Progenitor cell of endocrine pancreas (in vitro differentiated cells): ENCODE results near the gene ZMYND8. TPM values are rescaled to one million over a fixed set of nuclear protein-coding genes. Genes with fewer than 3 reads are reported as not detected.
A peak's percentile ranks its signal among the peaks of the same experiment; 100 is the strongest.

Source experiments
- DNase-seq: peaks from one replicate; pipeline ENCODE4 v3.0.0; 2021; ENCODE audit warnings: low spot score; ENCODE audit not compliant: unreplicated experiment
- H3K27ac Mint-ChIP-seq: 2 replicates; pipeline ENCODE4 v1.8.0; 2021; ENCODE audit warnings: mild to moderate bottlenecking, moderate library complexity, mixed read lengths
- H3K27me3 Mint-ChIP-seq: 2 replicates; pipeline ENCODE4 v1.8.0; 2021; ENCODE audit warnings: mixed read lengths
- H3K36me3 Mint-ChIP-seq: 2 replicates; pipeline ENCODE4 v1.8.0; 2022; ENCODE audit warnings: mixed read lengths; ENCODE audit not compliant: insufficient read depth
- H3K4me1 Mint-ChIP-seq: 2 replicates; pipeline ENCODE4 v1.8.0; 2021; ENCODE audit warnings: low read depth, mixed read lengths
- H3K4me3 Mint-ChIP-seq: 2 replicates; pipeline ENCODE4 v1.8.0; 2021; ENCODE audit warnings: low read depth, mild to moderate bottlenecking, moderate library complexity, mixed read lengths
- H3K9me3 Mint-ChIP-seq: 2 replicates; pipeline ENCODE4 v1.8.0; 2021; ENCODE audit warnings: low read depth, mixed read lengths
- CTCF ChIP-seq: fragments of 200-600 bp; sonication (generic); IDR thresholded peaks from one replicate; pipeline ENCODE4 v1.5.0; 2021; ENCODE audit warnings: antibody characterized with exemption, mild to moderate bottlenecking; ENCODE audit not compliant: unreplicated experiment
- total RNA-seq: library from RNA; stranded (reverse); gene quantifications from 2 replicates; pipeline ENCODE4 v1.2.1, GENCODE V29; 2021

Gene ZMYND8
- total RNA-seq, 1 donor from 2014 or later = 102 TPM

GRCh38 chr20:47365023-47365764, 8.7 kb upstream of the ZMYND8 start:
- Mint-ChIP-seq H3K36me3 (no peaks in the 10 kb centered on the region), H3K27me3 (no peaks in the 10 kb centered on the region), H3K4me1 (peaks cover 25% of the 10 kb centered on the region), H3K9me3 (no peaks in the 10 kb centered on the region), H3K4me3 (no peak overlapping the region), H3K27ac (peak overlapping the region; percentile 62)
- no peak for DNase-seq
- TF ChIP-seq CTCF = no peak

DNA sequence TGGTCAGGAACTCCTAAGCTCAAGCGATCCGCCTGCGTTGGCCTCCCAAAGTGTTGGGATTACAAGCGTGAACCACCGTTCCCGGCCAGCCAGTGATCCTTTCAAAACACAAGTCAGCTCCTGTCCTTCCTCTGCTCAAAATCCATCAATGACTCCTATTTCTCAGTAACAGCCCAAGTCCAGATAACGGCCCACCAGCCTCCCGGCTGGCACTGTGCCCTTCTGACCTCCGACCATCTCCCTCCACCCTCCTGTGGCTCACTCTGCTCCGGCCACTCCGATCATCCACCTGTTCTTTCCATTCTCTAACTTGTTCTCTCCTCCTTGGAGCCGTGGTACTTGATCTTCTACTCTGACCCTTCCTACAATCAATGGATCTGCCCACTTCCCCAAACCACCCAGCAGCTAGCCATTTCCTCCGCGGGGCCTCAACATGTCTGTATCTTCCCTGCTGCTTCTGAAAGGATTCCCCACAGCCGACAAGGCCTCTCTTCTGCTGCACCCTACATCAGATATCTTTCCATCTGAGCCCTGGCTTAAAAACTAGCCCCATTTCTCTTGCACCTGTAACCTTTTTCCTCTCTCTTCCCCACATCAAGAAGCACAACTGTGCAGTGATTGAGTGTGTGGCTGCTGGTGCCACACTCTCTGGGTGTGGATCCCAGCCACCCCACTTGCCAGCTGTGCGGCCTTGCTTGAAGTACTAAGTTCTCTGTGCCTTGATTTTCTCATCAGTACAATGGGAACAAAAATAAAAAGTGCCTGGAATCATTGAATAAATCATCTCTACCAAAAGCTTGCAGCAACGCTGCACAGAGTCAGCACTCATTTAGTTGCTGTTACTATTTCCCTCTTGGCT, 6.1 kb upstream of the ZMYND8 start:
- no peaks in the 10 kb centered on the region for H3K9me3 Mint-ChIP-seq
- H3K4me1 Mint-ChIP-seq = peaks cover 47% of the 10 kb centered on the region
- TF ChIP-seq CTCF = no peak
- no peaks in the 10 kb centered on the region for H3K27me3 Mint-ChIP-seq
- peak overlapping the region; percentile 86 for H3K27ac Mint-ChIP-seq
- no peak overlapping the region for H3K4me3 Mint-ChIP-seq
- DNase-seq = no peak
- no peaks in the 10 kb centered on the region for H3K36me3 Mint-ChIP-seq

- no peaks in the 10 kb centered on the region for H3K36me3 Mint-ChIP-seq
- no peak overlapping the region for H3K4me3 Mint-ChIP-seq
- no peak for DNase-seq
- H3K27ac Mint-ChIP-seq = peak overlapping the region; percentile 99
- TF ChIP-seq CTCF = no peak
- H3K4me1 Mint-ChIP-seq = peaks cover 59% of the 10 kb centered on the region
- H3K27me3 Mint-ChIP-seq = no peaks in the 10 kb centered on the region
- H3K9me3 Mint-ChIP-seq = no peaks in the 10 kb centered on the region
Measured at GRCh38 chr20:47361057-47361915, 4.8 kb upstream of the ZMYND8 start.

- Mint-ChIP-seq H3K4me3 (peak overlapping the region; percentile 40), H3K36me3 (no peaks in the 10 kb centered on the region), H3K9me3 (no peaks in the 10 kb centered on the region), H3K27ac (peak overlapping the region; percentile 99), H3K4me1 (peaks cover 60% of the 10 kb centered on the region), H3K27me3 (no peaks in the 10 kb centered on the region)
- TF ChIP-seq CTCF = no peak
- DNase-seq = no peak
Measured at GRCh38 chr20:47360297-47361056, 4.0 kb upstream of the ZMYND8 start.
